ENCODE measurements around the gene SALL1. TPM values are rescaled to one million over a fixed set of nuclear protein-coding genes. Genes with fewer than 3 reads are reported as not detected.

SALL1 gene
- total and polyA plus RNA-seq, 2 of the 13 experiments (the other 11 are each of a cell fraction or from before 2014, with no cell fraction given), result 6.6 to 12.3 TPM

- TF ChIP-seq FOXK2 (IDR thresholded peaks at IDR 0.05) (no peak), MEF2D (CRISPR knock-in tag; IDR thresholded peaks at IDR 0.05) (no peak), THRA (CRISPR knock-in tag; IDR thresholded peaks at IDR 0.05; ENCODE audit: borderline replicate concordance) (no peak), ZEB1 (IDR thresholded peaks at IDR 0.05; ENCODE audit: insufficient replicate concordance, low read depth) (no peak), ZMYM2 (CRISPR knock-in tag; IDR thresholded peaks at IDR 0.05) (no peak), ZNF597 (CRISPR knock-in tag; IDR thresholded peaks at IDR 0.05) (no peak), SNAI1 (CRISPR knock-in tag; IDR thresholded peaks at IDR 0.05; ENCODE audit: borderline replicate concordance) (no peak), ZNF280B (CRISPR knock-in tag; IDR thresholded peaks at IDR 0.05; ENCODE audit: borderline replicate concordance) (no peak), ZNF550 (CRISPR knock-in tag; IDR thresholded peaks at IDR 0.05; ENCODE audit: borderline replicate concordance) (0 out of 2 replicates have a peak, but pooled peaks have one; percentile 56), MXI1 (IDR thresholded peaks at IDR 0.05; ENCODE audit: borderline replicate concordance, low read depth, low read length) (no peak), FLYWCH1 (CRISPR knock-in tag; IDR thresholded peaks at IDR 0.05) (no peak), SRY (CRISPR knock-in tag; IDR thresholded peaks at IDR 0.05) (peak; percentile 46; the same call in 1 of the 2 replicates), ZNF20 (CRISPR knock-in tag; IDR thresholded peaks at IDR 0.05) (no peak), ZNF768 (CRISPR knock-in tag; IDR thresholded peaks at IDR 0.05) (peak; percentile 25; the same call in 1 of the 2 replicates), NRL (CRISPR knock-in tag; IDR thresholded peaks at IDR 0.05; ENCODE audit: borderline replicate concordance) (no peak), NR2F1 (CRISPR knock-in tag; IDR thresholded peaks at IDR 0.05) (no peak), ARID2 (CRISPR knock-in tag; IDR thresholded peaks at IDR 0.05; ENCODE audit: borderline replicate concordance) (no peak)
- TF ChIP-seq, protein P1, sequence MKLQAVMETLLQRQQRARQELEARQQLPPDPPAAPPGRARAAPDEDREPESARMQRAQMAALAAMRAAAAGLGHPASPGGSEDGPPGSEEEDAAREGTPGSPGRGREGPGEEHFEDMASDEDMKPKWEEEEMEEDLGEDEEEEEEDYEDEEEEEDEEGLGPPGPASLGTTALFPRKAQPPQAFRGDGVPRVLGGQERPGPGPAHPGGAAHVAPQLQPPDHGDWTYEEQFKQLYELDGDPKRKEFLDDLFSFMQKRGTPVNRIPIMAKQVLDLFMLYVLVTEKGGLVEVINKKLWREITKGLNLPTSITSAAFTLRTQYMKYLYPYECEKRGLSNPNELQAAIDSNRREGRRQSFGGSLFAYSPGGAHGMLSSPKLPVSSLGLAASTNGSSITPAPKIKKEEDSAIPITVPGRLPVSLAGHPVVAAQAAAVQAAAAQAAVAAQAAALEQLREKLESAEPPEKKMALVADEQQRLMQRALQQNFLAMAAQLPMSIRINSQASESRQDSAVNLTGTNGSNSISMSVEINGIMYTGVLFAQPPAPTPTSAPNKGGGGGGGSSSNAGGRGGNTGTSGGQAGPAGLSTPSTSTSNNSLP (IDR thresholded peaks at IDR 0.05; ENCODE audit: low read depth, low read length), result no peak
- TF ChIP-seq, protein P2, sequence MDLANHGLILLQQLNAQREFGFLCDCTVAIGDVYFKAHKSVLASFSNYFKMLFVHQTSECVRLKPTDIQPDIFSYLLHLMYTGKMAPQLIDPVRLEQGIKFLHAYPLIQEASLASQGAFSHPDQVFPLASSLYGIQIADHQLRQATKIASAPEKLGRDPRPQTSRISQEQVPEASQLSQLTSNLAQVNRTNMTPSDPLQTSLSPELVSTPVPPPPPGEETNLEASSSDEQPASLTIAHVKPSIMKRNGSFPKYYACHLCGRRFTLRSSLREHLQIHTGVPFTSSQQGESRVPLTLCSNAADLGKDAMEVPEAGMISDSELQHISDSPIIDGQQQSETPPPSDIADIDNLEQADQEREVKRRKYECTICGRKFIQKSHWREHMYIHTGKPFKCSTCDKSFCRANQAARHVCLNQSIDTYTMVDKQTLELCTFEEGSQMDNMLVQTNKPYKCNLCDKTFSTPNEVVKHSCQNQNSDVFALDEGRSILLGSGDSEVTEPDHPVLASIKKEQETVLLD (CRISPR knock-in tag; IDR thresholded peaks at IDR 0.05; ENCODE audit: low read depth), result no peak
- TF ChIP-seq, protein P3, sequence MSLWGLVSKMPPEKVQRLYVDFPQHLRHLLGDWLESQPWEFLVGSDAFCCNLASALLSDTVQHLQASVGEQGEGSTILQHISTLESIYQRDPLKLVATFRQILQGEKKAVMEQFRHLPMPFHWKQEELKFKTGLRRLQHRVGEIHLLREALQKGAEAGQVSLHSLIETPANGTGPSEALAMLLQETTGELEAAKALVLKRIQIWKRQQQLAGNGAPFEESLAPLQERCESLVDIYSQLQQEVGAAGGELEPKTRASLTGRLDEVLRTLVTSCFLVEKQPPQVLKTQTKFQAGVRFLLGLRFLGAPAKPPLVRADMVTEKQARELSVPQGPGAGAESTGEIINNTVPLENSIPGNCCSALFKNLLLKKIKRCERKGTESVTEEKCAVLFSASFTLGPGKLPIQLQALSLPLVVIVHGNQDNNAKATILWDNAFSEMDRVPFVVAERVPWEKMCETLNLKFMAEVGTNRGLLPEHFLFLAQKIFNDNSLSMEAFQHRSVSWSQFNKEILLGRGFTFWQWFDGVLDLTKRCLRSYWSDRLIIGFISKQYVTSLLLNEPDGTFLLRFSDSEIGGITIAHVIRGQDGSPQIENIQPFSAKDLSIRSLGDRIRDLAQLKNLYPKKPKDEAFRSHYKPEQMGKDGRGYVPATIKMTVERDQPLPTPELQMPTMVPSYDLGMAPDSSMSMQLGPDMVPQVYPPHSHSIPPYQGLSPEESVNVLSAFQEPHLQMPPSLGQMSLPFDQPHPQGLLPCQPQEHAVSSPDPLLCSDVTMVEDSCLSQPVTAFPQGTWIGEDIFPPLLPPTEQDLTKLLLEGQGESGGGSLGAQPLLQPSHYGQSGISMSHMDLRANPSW (CRISPR knock-in tag; IDR thresholded peaks at IDR 0.05; ENCODE audit: borderline replicate concordance), result no peak
Measured at GRCh38 chr16:51149721-51150164, 1.3 kb downstream of the SALL1 start (continued).

Data from HepG2 (cell line).